GM13976 (cell line): ENCODE results near the gene SELENOP.

Source experiments
- DNase-seq: peaks from one replicate; pipeline ENCODE4 v3.0.0; 2012; ENCODE audit warnings: low spot score
- in situ Hi-C: fragments of 300-500 bp; cut with MboI; formaldehyde crosslinking; loops from one replicate; pipeline ENCODE4 v1.12.0; 2022; ENCODE audit warnings: low sequenced_read_pairs, mixed read lengths, inconsistent platforms; ENCODE audit not compliant: unreplicated experiment
- TF ChIP-seq, protein P1 (sequence below): IDR thresholded peaks from 2 replicates; pipeline ENCODE4 v1.5.1; 2012; ENCODE audit warnings: borderline replicate concordance, mild to moderate bottlenecking; ENCODE audit not compliant: insufficient read depth; ENCODE audit errors: extremely low read depth, missing control alignments, control extremely low read depth

Gene SELENOP

DNA sequence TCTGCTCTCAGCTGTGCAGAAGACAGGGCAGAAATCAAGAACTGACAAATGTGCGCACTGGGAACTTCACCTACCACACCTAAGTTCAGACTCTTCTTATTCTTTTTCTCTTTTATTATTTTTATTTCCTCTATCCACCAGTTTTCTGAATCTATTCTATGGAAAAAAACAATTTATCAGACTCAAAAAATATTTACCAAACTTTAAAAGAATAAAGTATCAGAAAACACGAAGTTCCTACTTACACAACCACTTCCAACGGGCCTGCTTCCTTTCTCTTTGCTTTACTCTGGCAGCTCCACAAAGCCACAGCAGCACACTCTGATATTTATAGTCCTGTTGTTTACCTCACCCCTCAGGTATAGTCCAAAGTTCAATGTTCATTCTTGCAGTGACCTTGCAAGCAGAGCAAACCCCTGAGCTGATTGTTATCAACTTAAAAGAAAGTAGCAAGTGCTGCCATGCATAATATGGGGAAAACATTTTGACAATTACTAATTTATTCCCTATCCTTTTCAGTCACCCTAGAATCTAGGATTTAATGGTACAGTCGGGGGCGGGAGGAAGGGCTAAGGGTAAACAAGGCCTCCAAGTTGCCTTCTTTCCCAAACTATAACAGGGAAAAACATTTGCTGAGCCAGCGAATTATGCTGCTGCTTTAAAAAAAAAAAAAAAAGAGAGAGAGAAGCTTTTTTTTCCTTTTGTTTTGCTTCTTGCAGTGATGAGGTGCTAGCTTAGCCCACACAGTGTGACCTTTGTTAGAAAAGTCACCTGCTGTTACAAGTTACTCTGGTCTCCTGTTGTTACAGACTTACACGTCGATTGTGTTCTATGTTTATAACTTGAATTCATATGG, at the start of gene SELENOP:
TSS of gene SELENOP (minus strand) at position 302 of the 856 bp plus-strand sequence. CDS start 3,539 bp downstream, outside the sequence.
- DNase-seq, result no peak
- TF ChIP-seq, protein P1, sequence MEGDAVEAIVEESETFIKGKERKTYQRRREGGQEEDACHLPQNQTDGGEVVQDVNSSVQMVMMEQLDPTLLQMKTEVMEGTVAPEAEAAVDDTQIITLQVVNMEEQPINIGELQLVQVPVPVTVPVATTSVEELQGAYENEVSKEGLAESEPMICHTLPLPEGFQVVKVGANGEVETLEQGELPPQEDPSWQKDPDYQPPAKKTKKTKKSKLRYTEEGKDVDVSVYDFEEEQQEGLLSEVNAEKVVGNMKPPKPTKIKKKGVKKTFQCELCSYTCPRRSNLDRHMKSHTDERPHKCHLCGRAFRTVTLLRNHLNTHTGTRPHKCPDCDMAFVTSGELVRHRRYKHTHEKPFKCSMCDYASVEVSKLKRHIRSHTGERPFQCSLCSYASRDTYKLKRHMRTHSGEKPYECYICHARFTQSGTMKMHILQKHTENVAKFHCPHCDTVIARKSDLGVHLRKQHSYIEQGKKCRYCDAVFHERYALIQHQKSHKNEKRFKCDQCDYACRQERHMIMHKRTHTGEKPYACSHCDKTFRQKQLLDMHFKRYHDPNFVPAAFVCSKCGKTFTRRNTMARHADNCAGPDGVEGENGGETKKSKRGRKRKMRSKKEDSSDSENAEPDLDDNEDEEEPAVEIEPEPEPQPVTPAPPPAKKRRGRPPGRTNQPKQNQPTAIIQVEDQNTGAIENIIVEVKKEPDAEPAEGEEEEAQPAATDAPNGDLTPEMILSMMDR, result no peak
- in situ Hi-C loops, result no loop called here

- no peak for DNase-seq
- TF ChIP-seq, protein P1, result no peak
- in situ Hi-C loops, result no loop called here
These were observed 47.0 kb upstream of the SELENOP start for GRCh38 chr5:42858687-42859086.

- TF ChIP-seq, protein P1, result no peak
- no peak for DNase-seq
- in situ Hi-C loops, result no loop called here
These were observed 46.4 kb upstream of the SELENOP start for GRCh38 chr5:42858031-42858643.

DNA sequence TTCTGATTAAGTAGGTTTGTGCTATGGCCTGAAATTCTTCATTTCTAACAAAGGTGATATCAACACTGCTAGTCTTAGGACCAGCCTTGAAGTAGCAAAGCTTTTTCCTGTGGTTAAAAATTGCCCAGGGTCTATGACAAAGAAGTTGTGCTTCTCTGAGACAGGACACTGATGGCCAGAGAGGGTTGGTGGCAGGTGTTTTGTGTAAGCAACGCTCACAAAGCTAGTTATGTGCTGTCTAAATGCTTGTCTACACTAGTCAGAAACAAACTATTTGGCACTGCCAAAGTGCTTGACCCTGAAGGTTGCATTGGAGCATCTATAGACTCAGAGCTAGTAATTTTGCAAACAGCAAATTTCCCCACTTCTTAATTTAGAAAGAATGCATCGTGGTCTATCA, 44.1 kb upstream of the SELENOP start:
- TF ChIP-seq, protein P1, result no peak
- in situ Hi-C loops, result no loop called here
- no peak for DNase-seq

DNA sequence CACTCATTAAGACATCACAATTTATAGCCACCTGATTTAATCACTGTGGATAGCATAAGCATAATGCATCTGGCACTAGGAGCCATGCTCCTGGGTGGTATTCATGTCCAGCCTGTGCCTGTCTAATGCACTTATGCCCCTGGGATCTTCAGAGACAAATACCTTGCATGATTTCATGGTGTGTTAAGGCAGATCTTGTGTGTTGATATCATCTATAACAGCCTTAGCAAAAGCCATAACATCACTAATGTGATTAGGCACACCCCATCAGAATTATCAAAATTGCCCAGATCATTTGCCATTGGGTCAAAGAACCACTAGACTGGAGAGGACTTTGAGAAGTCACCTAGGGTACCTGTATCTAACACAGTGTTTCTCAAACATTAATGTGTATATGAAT, 43.7 kb upstream of the SELENOP start:
- TF ChIP-seq, protein P1, result no peak
- no peak for DNase-seq
- in situ Hi-C loops, result no loop called here

GRCh38 chr5:42854795-42855194, 43.1 kb upstream of the SELENOP start:
- TF ChIP-seq, protein P1, result no peak
- no peak for DNase-seq
- in situ Hi-C loops, result no loop called here
